Activated naive CD4-positive, alpha-beta T cell treated with anti-CD3 and anti-CD28 coated beads, Interleukin-2, amount 10 ng/mL, durations not matched to agents 7 days and 5 days (primary cell): ENCODE results near the gene SECTM1.

ENCODE experiments used
- CTCF ChIA-PET: fragments of 350-600 bp; sonication (Branson Sonifier 250); formaldehyde crosslinking; loops from one replicate; lab custom pipeline; 2021; ENCODE audit warnings: antibody characterized with exemption; lab: Charles Lee
- DNase-seq: peaks from one replicate; pipeline ENCODE4 v3.0.0-alpha.2; 2020
- H3K27ac Mint-ChIP-seq: one replicate; pipeline ENCODE4 v1.8.0; 2021; ENCODE audit warnings: mild to moderate bottlenecking, moderate library complexity, mixed read lengths
- H3K27me3 Mint-ChIP-seq: one replicate; pipeline ENCODE4 v1.8.0; 2021; ENCODE audit warnings: mild to moderate bottlenecking, mixed read lengths
- H3K36me3 Mint-ChIP-seq: one replicate; pipeline ENCODE4 v1.8.0; 2021; ENCODE audit warnings: mixed read lengths
- H3K4me1 Mint-ChIP-seq: one replicate; pipeline ENCODE4 v1.8.0; 2021; ENCODE audit warnings: mixed read lengths
- H3K4me3 Mint-ChIP-seq: one replicate; pipeline ENCODE4 v1.8.0; 2021; ENCODE audit warnings: mild to moderate bottlenecking, moderate library complexity, mixed read lengths
- H3K9me3 Mint-ChIP-seq: one replicate; pipeline ENCODE4 v1.8.0; 2021; ENCODE audit warnings: mixed read lengths

Gene SECTM1

GRCh38 chr17:82322526-82323453 is 10.8 kb downstream of the SECTM1 start:
- Mint-ChIP-seq H3K36me3 (no peaks in the 10 kb centered on the region), H3K27ac (no peak overlapping the region), H3K4me1 (peaks cover 15% of the 10 kb centered on the region), H3K27me3 (peaks cover 8% of the 10 kb centered on the region), H3K9me3 (no peaks in the 10 kb centered on the region), H3K4me3 (no peak overlapping the region)
- no peak for DNase-seq
- CTCF ChIA-PET, result interaction anchor here (0.8 to 2.4 kb wide), 8 partner anchors 19 to 87 kb away, joined by 3 to 55 read pairs (median 4); no protein-coding TSS in a partner anchor

GRCh38 chr17:82321947-82322466 is 11.6 kb downstream of the SECTM1 start:
- Mint-ChIP-seq H3K27ac (peak overlapping the region; percentile 11), H3K9me3 (no peaks in the 10 kb centered on the region), H3K27me3 (peaks cover 8% of the 10 kb centered on the region), H3K4me3 (peak overlapping the region; percentile 28), H3K36me3 (peaks cover 2% of the 10 kb centered on the region), H3K4me1 (peaks cover 15% of the 10 kb centered on the region)
- CTCF ChIA-PET, result interaction anchor here (0.8 to 2.4 kb wide), 8 partner anchors 18 to 86 kb away, joined by 3 to 55 read pairs (median 4); no protein-coding TSS in a partner anchor
- no peak for DNase-seq

GRCh38 chr17:82320956-82321927 is 12.3 kb downstream of the SECTM1 start:
- peaks cover 8% of the 10 kb centered on the region for H3K27me3 Mint-ChIP-seq
- H3K36me3 Mint-ChIP-seq, result peaks cover 2% of the 10 kb centered on the region
- H3K27ac Mint-ChIP-seq, result peak overlapping the region; percentile 70
- peaks cover 15% of the 10 kb centered on the region for H3K4me1 Mint-ChIP-seq
- peak; percentile 82 for DNase-seq
- H3K4me3 Mint-ChIP-seq, result peak overlapping the region; percentile 66
- CTCF ChIA-PET, result interaction anchor here (0.6 to 2.4 kb wide), 13 partner anchors 9 to 86 kb away, joined by 3 to 55 read pairs (median 4); no protein-coding TSS in a partner anchor
- H3K9me3 Mint-ChIP-seq, result no peaks in the 10 kb centered on the region

GRCh38 chr17:82320140-82320840 is 13.3 kb downstream of the SECTM1 start:
- Mint-ChIP-seq H3K36me3 (peaks cover 7% of the 10 kb centered on the region), H3K4me1 (peaks cover 22% of the 10 kb centered on the region), H3K27me3 (peaks cover 8% of the 10 kb centered on the region), H3K4me3 (no peak overlapping the region), H3K27ac (no peak overlapping the region), H3K9me3 (no peaks in the 10 kb centered on the region)
- no peak for DNase-seq
- CTCF ChIA-PET, result interaction anchor here (0.6 to 2.4 kb wide), 7 partner anchors 9 to 85 kb away, joined by 3 to 55 read pairs (median 7); no protein-coding TSS in a partner anchor

GRCh38 chr17:82319619-82320062 is 13.9 kb downstream of the SECTM1 start:
- H3K4me1 Mint-ChIP-seq, result peaks cover 21% of the 10 kb centered on the region
- no peaks in the 10 kb centered on the region for H3K9me3 Mint-ChIP-seq
- peaks cover 9% of the 10 kb centered on the region for H3K36me3 Mint-ChIP-seq
- peaks cover 5% of the 10 kb centered on the region for H3K27me3 Mint-ChIP-seq
- no peak overlapping the region for H3K27ac Mint-ChIP-seq
- CTCF ChIA-PET, result no interaction called here
- no peak overlapping the region for H3K4me3 Mint-ChIP-seq
- DNase-seq, result no peak

- H3K9me3 Mint-ChIP-seq, result no peaks in the 10 kb centered on the region
- peaks cover 3% of the 10 kb centered on the region for H3K27me3 Mint-ChIP-seq
- peaks cover 22% of the 10 kb centered on the region for H3K4me1 Mint-ChIP-seq
- CTCF ChIA-PET, result no interaction called here
- H3K4me3 Mint-ChIP-seq, result no peak overlapping the region
- H3K36me3 Mint-ChIP-seq, result peaks cover 10% of the 10 kb centered on the region
- H3K27ac Mint-ChIP-seq, result no peak overlapping the region
- DNase-seq, result no peak
Observed at GRCh38 chr17:82318772-82319606, 14.6 kb downstream of the SECTM1 start.

- H3K9me3 Mint-ChIP-seq, result no peaks in the 10 kb centered on the region
- H3K27me3 Mint-ChIP-seq, result peaks cover 3% of the 10 kb centered on the region
- peaks cover 23% of the 10 kb centered on the region for H3K4me1 Mint-ChIP-seq
- DNase-seq, result no peak
- no peak overlapping the region for H3K4me3 Mint-ChIP-seq
- CTCF ChIA-PET, result interaction anchor here (1.2 to 2.7 kb wide), 2 partner anchors 15 to 74 kb away, joined by 3 to 58 read pairs; no protein-coding TSS in a partner anchor
- H3K27ac Mint-ChIP-seq, result no peak overlapping the region
- peaks cover 17% of the 10 kb centered on the region for H3K36me3 Mint-ChIP-seq
Observed at GRCh38 chr17:82318169-82318498, 15.4 kb downstream of the SECTM1 start.

GRCh38 chr17:82317394-82318168 is 16.0 kb downstream of the SECTM1 start, which contains the start of gene CD7:
Gene CD7 (minus strand): TSS chr17:82317608. CDS start chr17:82317495, 113 bp downstream.
- Mint-ChIP-seq H3K9me3 (no peaks in the 10 kb centered on the region), H3K27me3 (peaks cover 3% of the 10 kb centered on the region), H3K36me3 (peaks cover 17% of the 10 kb centered on the region), H3K4me3 (no peak within 1 kb of the TSS), H3K27ac (peak within 1 kb of the TSS; percentile 63), H3K4me1 (peaks cover 23% of the 10 kb centered on the region)
- CTCF ChIA-PET, result interaction anchor here (0.6 to 2.7 kb wide), 8 partner anchors 14 to 191 kb away, joined by 3 to 58 read pairs (median 4); no protein-coding TSS in a partner anchor
- DNase-seq, result peak; percentile 83

- Mint-ChIP-seq H3K9me3 (no peaks in the 10 kb centered on the region), H3K4me3 (no peak overlapping the region), H3K4me1 (peaks cover 20% of the 10 kb centered on the region), H3K27ac (peak overlapping the region; percentile 63), H3K36me3 (peaks cover 17% of the 10 kb centered on the region), H3K27me3 (no peaks in the 10 kb centered on the region)
- peak; percentile 59 for DNase-seq
- CTCF ChIA-PET, result interaction anchor here (0.6 to 2.7 kb wide), 8 partner anchors 13 to 190 kb away, joined by 3 to 58 read pairs (median 4); no protein-coding TSS in a partner anchor
Observed at GRCh38 chr17:82316651-82317393, 16.7 kb downstream of the SECTM1 start.

GRCh38 chr17:82315703-82316358 is 17.7 kb downstream of the SECTM1 start:
- Mint-ChIP-seq H3K27ac (peak overlapping the region; percentile 63), H3K4me1 (peaks cover 17% of the 10 kb centered on the region), H3K27me3 (no peaks in the 10 kb centered on the region), H3K9me3 (no peaks in the 10 kb centered on the region), H3K36me3 (peaks cover 17% of the 10 kb centered on the region), H3K4me3 (no peak overlapping the region)
- CTCF ChIA-PET, result interaction anchor here (1.8 to 2.7 kb wide), 2 partner anchors 12 to 18 kb away, joined by 9 to 58 read pairs; no protein-coding TSS in a partner anchor
- peak; percentile 76 for DNase-seq
